Esophagus squamous epithelium (tissue), 5 donors: ENCODE measurements around the gene PIGU. TPM values are rescaled to one million over a fixed set of nuclear protein-coding genes. Genes with fewer than 3 reads are reported as not detected.

Experiments
- DNase-seq: peaks from one replicate; lab custom pipeline; 2025; lab: John Stamatoyannopoulos, UW
- H3K27ac ChIP-seq, 4 donors: fragments of 200-600 bp; sonication (generic); one replicate each; pipeline ENCODE4 v1.5.1; 2016 to 2019; ENCODE audit warnings: mild to moderate bottlenecking in 1 of 4
- H3K27me3 ChIP-seq, 4 donors: fragments of 200-600 bp; sonication (generic); 1 replicate in 3 of 4; 2 replicates in 1 of 4; pipeline versions ENCODE4 v1.5.1 to v1.6.0; 2017 to 2021; ENCODE audit warnings: antibody characterized with exemption in 1 of 4
- H3K36me3 ChIP-seq, 3 donors: fragments of 200-600 bp; sonication (generic); one replicate each; pipeline ENCODE4 v1.5.1; 2016 to 2019
- H3K4me1 ChIP-seq, 3 donors: fragments of 200-600 bp; sonication (generic); one replicate each; pipeline ENCODE4 v1.5.1; 2017 to 2019
- H3K4me3 ChIP-seq, 4 donors: fragments of 200-600 bp; sonication (generic); 1 replicate in 3 of 4; 2 replicates in 1 of 4; pipeline ENCODE4 v1.5.1; 2016 to 2019; ENCODE audit warnings: mild to moderate bottlenecking in 2 of 4, moderate library complexity in 1 of 4
- H3K9me3 ChIP-seq, 3 donors: fragments of 200-600 bp; sonication (generic); one replicate each; pipeline ENCODE4 v1.5.1; 2016 to 2019
- POLR2A ChIP-seq, 4 donors: fragments of 450-650 bp; IDR thresholded peaks; one replicate each; pipeline ENCODE4 v1.6.1; 2017; ENCODE audit warnings: antibody characterized with exemption in 4 of 4, mild to moderate bottlenecking in 4 of 4, moderate library complexity in 3 of 4
- WGBS, 2 donors: methylation state at CpG; one replicate each; pipeline ENCODE4 v1.1.5; 2018; 5-methylcytosine and 5-hydroxymethylcytosine counted together
- intact Hi-C: fragments of 100-400 bp; cut with DNase I; formaldehyde crosslinking; loops from one replicate; pipeline ENCODE4 v1.15.0; 2022
- total RNA-seq, 4 donors: library from RNA; depleted of rRNA; stranded (reverse); fragments of >200 nt; gene quantifications; one replicate each; pipeline ENCODE4 v1.1.0, GENCODE V29; 2016
- TF ChIP-seq, protein P1 (sequence below), 6 experiments: fragments of 450-650 bp in 4 of 6; fragments of 200-600 bp in 2 of 6; sonication (generic) in 2 of 6; IDR thresholded peaks; one replicate each; pipeline ENCODE4 v1.5.1; 2016 to 2019; ENCODE audit warnings: antibody characterized with exemption in 6 of 6, mild to moderate bottlenecking in 4 of 6, moderate library complexity in 4 of 6
- donor health status: DM: yes; HTN: yes; CAD: no.

Gene PIGU
- total RNA-seq, 4 donors from 2014 or later: 14.8 to 27.1 (median 17.6) TPM

- Histone ChIP-seq H3K27ac (no peak overlapping the region), H3K9me3 (no peaks in the 10 kb centered on the region), H3K27me3 (no peaks in the 10 kb centered on the region), H3K36me3 (peaks cover 40 to 98% (median 43%) of the 10 kb centered on the region in 3 donors), H3K4me1 (peaks cover 0 to 5% (median 0%) of the 10 kb centered on the region in 3 donors), H3K4me3 (no peak overlapping the region)
- intact Hi-C loops: no loop called here
- TF ChIP-seq POLR2A (IDR thresholded peaks at IDR 0.05): no peak
- TF ChIP-seq, protein P1, sequence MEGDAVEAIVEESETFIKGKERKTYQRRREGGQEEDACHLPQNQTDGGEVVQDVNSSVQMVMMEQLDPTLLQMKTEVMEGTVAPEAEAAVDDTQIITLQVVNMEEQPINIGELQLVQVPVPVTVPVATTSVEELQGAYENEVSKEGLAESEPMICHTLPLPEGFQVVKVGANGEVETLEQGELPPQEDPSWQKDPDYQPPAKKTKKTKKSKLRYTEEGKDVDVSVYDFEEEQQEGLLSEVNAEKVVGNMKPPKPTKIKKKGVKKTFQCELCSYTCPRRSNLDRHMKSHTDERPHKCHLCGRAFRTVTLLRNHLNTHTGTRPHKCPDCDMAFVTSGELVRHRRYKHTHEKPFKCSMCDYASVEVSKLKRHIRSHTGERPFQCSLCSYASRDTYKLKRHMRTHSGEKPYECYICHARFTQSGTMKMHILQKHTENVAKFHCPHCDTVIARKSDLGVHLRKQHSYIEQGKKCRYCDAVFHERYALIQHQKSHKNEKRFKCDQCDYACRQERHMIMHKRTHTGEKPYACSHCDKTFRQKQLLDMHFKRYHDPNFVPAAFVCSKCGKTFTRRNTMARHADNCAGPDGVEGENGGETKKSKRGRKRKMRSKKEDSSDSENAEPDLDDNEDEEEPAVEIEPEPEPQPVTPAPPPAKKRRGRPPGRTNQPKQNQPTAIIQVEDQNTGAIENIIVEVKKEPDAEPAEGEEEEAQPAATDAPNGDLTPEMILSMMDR (IDR thresholded peaks at IDR 0.05): no peak
- DNase-seq: no peak
- WGBS, 2 donors: 94 to 95% methylated on average over 14 to 15 of the region's 15 CpGs
Observed at GRCh38 chr20:34535301-34535840, 141.5 kb downstream of the PIGU start.

DNA sequence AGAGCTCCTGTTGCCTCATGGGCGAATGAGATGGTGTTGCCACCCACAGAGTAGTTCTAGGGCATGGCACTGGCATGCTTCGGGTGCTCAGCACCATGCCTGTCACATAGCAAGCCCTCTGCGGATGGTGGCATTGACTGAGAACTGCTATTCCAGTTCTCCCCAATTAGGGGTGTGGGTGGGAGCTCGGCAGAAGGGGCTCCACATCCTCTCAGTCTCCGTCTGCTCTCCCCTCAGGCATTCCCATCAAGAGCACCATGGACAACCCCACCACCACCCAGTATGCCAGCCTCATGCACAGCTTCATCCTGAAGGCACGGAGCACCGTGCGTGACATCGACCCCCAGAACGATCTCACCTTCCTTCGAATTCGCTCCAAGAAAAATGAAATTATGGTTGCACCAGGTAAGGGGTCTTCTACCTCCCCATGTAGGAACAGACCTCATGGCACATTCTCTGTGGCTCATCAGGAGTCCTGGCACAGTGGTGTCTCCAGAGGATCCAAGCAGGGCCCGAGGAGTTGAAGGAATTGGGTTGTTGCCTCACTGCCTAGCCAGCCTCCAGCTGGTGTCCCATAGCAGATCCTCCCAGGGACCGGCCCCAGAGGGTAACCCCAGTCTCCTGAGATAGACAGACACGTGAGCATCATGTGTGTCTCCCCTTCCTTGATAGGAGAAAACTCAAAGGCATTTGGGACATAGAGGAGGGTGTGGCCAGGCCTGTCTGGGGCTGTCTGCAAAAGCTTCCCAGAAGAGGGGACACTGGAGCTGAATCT is 142.3 kb downstream of the PIGU start:
- 76 to 88% methylated on average over 3 to 12 of the region's 15 CpGs for WGBS, 2 donors
- H3K4me3 ChIP-seq: no peak overlapping the region
- TF ChIP-seq POLR2A (IDR thresholded peaks at IDR 0.05): no peak
- TF ChIP-seq, protein P1 (IDR thresholded peaks at IDR 0.05): no peak
- no peaks in the 10 kb centered on the region for H3K27me3 ChIP-seq
- H3K36me3 ChIP-seq: peaks cover 43 to 98% (median 44%) of the 10 kb centered on the region in 3 donors
- no peaks in the 10 kb centered on the region for H3K9me3 ChIP-seq
- intact Hi-C loops: no loop called here
- no peak for DNase-seq
- no peak overlapping the region for H3K27ac ChIP-seq
- H3K4me1 ChIP-seq: peaks cover 0 to 9% (median 0%) of the 10 kb centered on the region in 3 donors

- Histone ChIP-seq H3K4me1 (peaks cover 0 to 24% (median 8%) of the 10 kb centered on the region in 3 donors), H3K27me3 (no peaks in the 10 kb centered on the region), H3K9me3 (no peaks in the 10 kb centered on the region), H3K36me3 (peaks cover 44 to 99% (median 53%) of the 10 kb centered on the region in 3 donors), H3K4me3 (no peak overlapping the region), H3K27ac (no peak overlapping the region)
- 95 to 100% methylated on average over 1 to 3 of the region's 7 CpGs for WGBS, 2 donors
- TF ChIP-seq POLR2A (IDR thresholded peaks at IDR 0.05): no peak
- TF ChIP-seq, protein P1 (IDR thresholded peaks at IDR 0.05): no peak
- DNase-seq: no peak
- intact Hi-C loops: no loop called here
Observed at GRCh38 chr20:34532756-34533155, 144.1 kb downstream of the PIGU start.

GRCh38 chr20:34532320-34532719 is 144.6 kb downstream of the PIGU start:
- Histone ChIP-seq H3K27ac (no peak overlapping the region), H3K4me3 (no peak overlapping the region), H3K36me3 (peaks cover 48 to 99% (median 57%) of the 10 kb centered on the region in 3 donors), H3K4me1 (peaks cover 0 to 28% (median 8%) of the 10 kb centered on the region in 3 donors), H3K27me3 (no peaks in the 10 kb centered on the region), H3K9me3 (no peaks in the 10 kb centered on the region)
- intact Hi-C loops: no loop called here
- DNase-seq: no peak
- TF ChIP-seq POLR2A (IDR thresholded peaks at IDR 0.05): no peak
- TF ChIP-seq, protein P1 (IDR thresholded peaks at IDR 0.05): no peak
- WGBS, 2 donors: 80 to 97% methylated on average over 7 to 8 of the region's 8 CpGs
